IMR-90 (cell line): ENCODE measurements around the gene PCNX4. TPM values are rescaled to one million over a fixed set of nuclear protein-coding genes. Genes with fewer than 3 reads are reported as not detected.

Experiments
- ATAC-seq: fragments of 200-7000 bp; cut with Tn5 transposase; 2 replicates; pipeline ENCODE4 v1.9.1; 2020; ENCODE audit warnings: low read depth, mild to moderate bottlenecking, moderate library complexity
- BruUV-seq: library from RNA; stranded (reverse); fragments of 400-500 nt; replicated peaks from 2 replicates; lab custom pipeline; 2021; lab: Mats Ljungman, UMichigan
- CTCF ChIA-PET: fragments of 300-600 bp; formaldehyde crosslinking; extraction: SDS; loops from one replicate; lab custom pipeline; 2021; ENCODE audit warnings: antibody characterized with exemption; lab: Yijun Ruan, JAX
- POLR2A ChIA-PET: fragments of 300-600 bp; sonication (Branson Sonifier 250); formaldehyde crosslinking; loops from one replicate; lab custom pipeline; 2022; ENCODE audit warnings: antibody characterized with exemption; ENCODE audit not compliant: unreplicated experiment; lab: Charles Lee
- DNase-seq: peaks from one replicate; pipeline ENCODE4 v3.0.0; 2013
- H2AFZ ChIP-seq: replicated peaks from 2 replicates; pipeline ENCODE3; 2013; ENCODE audit warnings: low read length, mild to moderate bottlenecking; ENCODE audit not compliant: poor library complexity
- H2AK5ac ChIP-seq: 2 replicates; pipeline ENCODE4 v1.6.1; 2013; ENCODE audit warnings: low read depth, low read length, inconsistent platforms
- H2AK9ac ChIP-seq: replicated peaks from 2 replicates; pipeline ENCODE3; 2013; ENCODE audit warnings: mild to moderate bottlenecking, low read depth, low read length, moderate library complexity; ENCODE audit not compliant: poor library complexity
- H2BK120ac ChIP-seq: 2 replicates; pipeline ENCODE4 v1.6.1; 2013; ENCODE audit warnings: low read depth, low read length, inconsistent platforms
- H2BK15ac ChIP-seq: 3 replicates; pipeline ENCODE4 v1.6.1; 2013; ENCODE audit warnings: low read depth, low read length, inconsistent platforms
- H2BK20ac ChIP-seq: 2 replicates; pipeline ENCODE4 v1.6.1; 2013; ENCODE audit warnings: low read depth, mild to moderate bottlenecking, inconsistent platforms, low read length, moderate library complexity
- H2BK5ac ChIP-seq: 2 replicates; pipeline ENCODE4 v1.6.1; 2013; ENCODE audit warnings: mild to moderate bottlenecking, low read depth, low read length, inconsistent platforms; ENCODE audit not compliant: poor library complexity, severe bottlenecking
- H3K14ac ChIP-seq: replicated peaks from 2 replicates; pipeline ENCODE4 v1.6.1; 2013; ENCODE audit warnings: low read depth, low read length, inconsistent platforms
- H3K18ac ChIP-seq: 2 replicates; pipeline ENCODE4 v1.6.1; 2013; ENCODE audit warnings: low read depth, low read length, control low read depth
- H3K23ac ChIP-seq: 2 replicates; pipeline ENCODE4 v1.6.1; 2013; ENCODE audit warnings: low read depth, low read length, inconsistent platforms
- H3K27ac ChIP-seq: 2 replicates; pipeline ENCODE4 v1.5.1; 2013; ENCODE audit warnings: mild to moderate bottlenecking, control low read depth, low read length; ENCODE audit not compliant: insufficient read depth
- H3K27me3 ChIP-seq: 2 replicates; pipeline ENCODE4 v1.6.1; 2013; ENCODE audit warnings: low read length; ENCODE audit not compliant: control insufficient read depth, insufficient read depth
- H3K36me3 ChIP-seq: 2 replicates; pipeline ENCODE4 v1.6.1; 2013; ENCODE audit warnings: low read length, mixed read lengths; ENCODE audit not compliant: control insufficient read depth, insufficient read depth
- H3K4ac ChIP-seq: 2 replicates; pipeline ENCODE4 v1.6.1; 2013; ENCODE audit warnings: low read depth, low read length, inconsistent platforms
- H3K4me1 ChIP-seq: 2 replicates; pipeline ENCODE4 v1.6.1; 2013; ENCODE audit warnings: low read length, mixed read lengths; ENCODE audit not compliant: control insufficient read depth, insufficient read depth
- H3K4me2 ChIP-seq: 2 replicates; pipeline ENCODE4 v1.6.1; 2013; ENCODE audit warnings: low read depth, mild to moderate bottlenecking, control low read depth, low read length, moderate library complexity
- H3K4me3 ChIP-seq: 2 replicates; pipeline ENCODE4 v1.5.1; 2013; ENCODE audit warnings: low read depth, mild to moderate bottlenecking, control low read depth, low read length, moderate library complexity; ENCODE audit not compliant: insufficient read depth
- H3K56ac ChIP-seq: 2 replicates; pipeline ENCODE4 v1.6.1; 2013; ENCODE audit warnings: low read length, inconsistent platforms; ENCODE audit not compliant: insufficient read depth; ENCODE audit errors: extremely low read depth
- H3K79me1 ChIP-seq, 2 experiments: 2 replicates each; pipeline ENCODE4 v1.6.1; 2013; ENCODE audit warnings: low read length in 2 of 2, inconsistent platforms in 1 of 2, low read depth in 1 of 2
- H3K9ac ChIP-seq: 2 replicates; pipeline ENCODE4 v1.6.1; 2013; ENCODE audit warnings: low read depth, low read length, control low read depth
- H3K9me1 ChIP-seq: 2 replicates; pipeline ENCODE4 v1.6.1; 2013; ENCODE audit warnings: low read length, inconsistent platforms; ENCODE audit not compliant: insufficient read depth
- H3K9me3 ChIP-seq: 2 replicates; pipeline ENCODE4 v1.6.1; 2013; ENCODE audit warnings: low read length; ENCODE audit not compliant: control insufficient read depth, insufficient read depth
- H4K20me1 ChIP-seq: 2 replicates; pipeline ENCODE4 v1.6.1; 2013; ENCODE audit warnings: low read length, inconsistent platforms; ENCODE audit not compliant: insufficient read depth
- H4K5ac ChIP-seq: 2 replicates; pipeline ENCODE4 v1.6.1; 2013; ENCODE audit warnings: mild to moderate bottlenecking, low read depth, low read length, control low read depth
- H4K8ac ChIP-seq, 2 experiments: 2 replicates each; pipeline ENCODE4 v1.6.1; 2013; ENCODE audit warnings: low read depth in 2 of 2, low read length in 2 of 2, control low read depth in 1 of 2, inconsistent platforms in 1 of 2
- H4K91ac ChIP-seq: 2 replicates; pipeline ENCODE4 v1.6.1; 2013; ENCODE audit warnings: low read depth, low read length, inconsistent platforms; ENCODE audit not compliant: insufficient read depth
- BHLHE40 ChIP-seq: fragments of 150-350 bp; IDR thresholded peaks from 2 replicates; pipeline ENCODE4 v1.6.1; 2016; ENCODE audit warnings: mild to moderate bottlenecking, low read depth, low read length
- CEBPB ChIP-seq: IDR thresholded peaks from 2 replicates; pipeline ENCODE4 v1.6.1; 2012; ENCODE audit warnings: low read depth, low read length, improper control_type of control experiment
- CTCF ChIP-seq: conservative IDR thresholded peaks from 2 replicates; pipeline ENCODE4 v1.5.1; 2012; ENCODE audit warnings: mild to moderate bottlenecking, low read depth, low read length, improper control_type of control experiment
- ELK1 ChIP-seq: fragments of 150-350 bp; IDR thresholded peaks from 2 replicates; pipeline ENCODE4 v1.6.1; 2016; ENCODE audit warnings: low read depth, mild to moderate bottlenecking, low read length, moderate library complexity, borderline replicate concordance
- FOS ChIP-seq: fragments of 150-350 bp; IDR thresholded peaks from 2 replicates; pipeline ENCODE4 v1.6.1; 2016; ENCODE audit warnings: low read depth, low read length
- MAFK ChIP-seq: IDR thresholded peaks from 2 replicates; pipeline ENCODE4 v1.6.1; 2012; ENCODE audit warnings: low read depth, low read length, improper control_type of control experiment
- MAZ ChIP-seq: IDR thresholded peaks from 2 replicates; pipeline ENCODE4 v1.6.1; 2012; ENCODE audit warnings: low read depth, mild to moderate bottlenecking, low read length, improper control_type of control experiment, moderate library complexity, borderline replicate concordance
- NFE2L2 ChIP-seq: fragments of 150-350 bp; IDR thresholded peaks from 2 replicates; pipeline ENCODE4 v1.6.1; 2016; ENCODE audit warnings: low read depth, mild to moderate bottlenecking, low read length
- POLR2A ChIP-seq: IDR thresholded peaks from 2 replicates; pipeline ENCODE4 v1.6.1; 2012; ENCODE audit warnings: mild to moderate bottlenecking, low read depth, low read length
- SMC3 ChIP-seq: fragments of 150-350 bp; IDR thresholded peaks from 2 replicates; pipeline ENCODE4 v1.6.1; 2016; ENCODE audit warnings: low read depth, mild to moderate bottlenecking, antibody characterized with exemption, low read length, moderate library complexity
- WGBS, 2 experiments: methylation state at CpG; one replicate each; pipeline versions ENCODE4 v1.1.5 to v1.1.7; 2013; ENCODE audit warnings: missing lambda C conversion rate in 2 of 2; ENCODE audit not compliant: insufficient read length in 1 of 2; ENCODE audit errors: extremely low coverage in 2 of 2; 5-methylcytosine and 5-hydroxymethylcytosine counted together
- dilution Hi-C: fragments of 300-500 bp; cut with HindIII; formaldehyde crosslinking; loops from one replicate; pipeline ENCODE4 v1.14.3; 2018; ENCODE audit warnings: low sequenced_read_pairs; ENCODE audit not compliant: unreplicated experiment
- in situ Hi-C: fragments of 300-500 bp; cut with MboI; formaldehyde crosslinking; loops from 3 replicates; pipeline ENCODE4 v1.14.3; 2019; ENCODE audit warnings: low sequenced_read_pairs, inconsistent platforms, mixed read lengths
- intact Hi-C: fragments of 100-400 bp; cut with micrococcal nuclease; formaldehyde crosslinking; loops from 2 replicates; pipeline ENCODE4 v1.10.0; 2022
- polyA plus RNA-seq, 3 experiments: library from polyadenylated mRNA; depleted of rRNA; stranded (reverse); fragments of >200 nt; gene quantifications; 2 replicates each; pipeline ENCODE4 v1.2.3, GENCODE V29; 2012; ENCODE audit warnings: low replicate concordance in 1 of 3
- total RNA-seq: library from RNA; depleted of rRNA; stranded (reverse); fragments of >200 nt; gene quantifications from 2 replicates; pipeline ENCODE4 v1.2.3, GENCODE V29; 2012

The PCNX4 gene
- total and polyA plus RNA-seq, 2 of the 4 experiments (the other 2 are of a cell fraction), result 55.4 to 128 TPM

- peaks cover 4% of the 10 kb centered on the region; the same call in 1 of the 2 replicates for H3K9me1 ChIP-seq
- TF ChIP-seq ELK1 (no peak), CTCF (no peak), CEBPB (no peak), BHLHE40 (no peak), MAFK (no peak), MAZ (no peak), NFE2L2 (no peak), FOS (no peak), SMC3 (no peak), POLR2A (no peak)
- dilution Hi-C loops, result no loop called here
- CTCF ChIA-PET, result no interaction called here
- no peak overlapping the region for H3K14ac ChIP-seq
- H2AFZ ChIP-seq, result no peak overlapping the region
- no CpG with 5 or more reads among the region's 2 CpGs for WGBS, 2 experiments
- POLR2A ChIA-PET, result no interaction called here
- H3K4me3 ChIP-seq, result no peak overlapping the region
- no peaks in the 10 kb centered on the region; the same call in 1 of the 2 replicates for H4K20me1 ChIP-seq
- H4K91ac ChIP-seq, result no peak overlapping the region
- no peak overlapping the region for H3K4ac ChIP-seq
- ATAC-seq (no peak), DNase-seq (peak; percentile 16)
- no peak overlapping the region for H3K18ac ChIP-seq
- no peak overlapping the region for H3K4me2 ChIP-seq
- H2AK9ac ChIP-seq, result no peak overlapping the region
- H3K27ac ChIP-seq, result no peak overlapping the region
- in situ Hi-C loops, result no loop called here
- H3K9ac ChIP-seq, result no peak overlapping the region
- intact Hi-C loops, result no loop called here
- H3K27me3 ChIP-seq, result no peaks in the 10 kb centered on the region
- no peaks in the 10 kb centered on the region for H3K9me3 ChIP-seq
- H2BK5ac ChIP-seq, result no peak overlapping the region
- peaks cover 7% of the 10 kb centered on the region for H3K36me3 ChIP-seq
- H3K23ac ChIP-seq, result no peak overlapping the region
- no peak overlapping the region for H2BK15ac ChIP-seq
- H3K56ac ChIP-seq, result no peak overlapping the region
- no peak overlapping the region for H2AK5ac ChIP-seq
- no peaks in the 10 kb centered on the region for H3K4me1 ChIP-seq
- H4K5ac ChIP-seq, result no peak overlapping the region
- peaks cover 4 to 8% of the 10 kb centered on the region in 2 experiments; a peak in 3 of 4 replicates for H3K79me1 ChIP-seq
- no peak overlapping the region for H2BK120ac ChIP-seq
- no peak overlapping the region for H4K8ac ChIP-seq
- no TSS peak for BruUV-seq
- no peak overlapping the region for H2BK20ac ChIP-seq
Measured at GRCh38 chr14:60133487-60133886, 41.8 kb downstream of the PCNX4 start.
